GM20431 (cell line): ENCODE data around the gene MED12L.

Experiments
- in situ Hi-C: fragments of 300-500 bp; cut with MseI, MboI; formaldehyde crosslinking; loops from one replicate; pipeline ENCODE4 v1.15.0; 2020; ENCODE audit warnings: low sequenced_read_pairs; ENCODE audit not compliant: unreplicated experiment

Gene MED12L

DNA sequence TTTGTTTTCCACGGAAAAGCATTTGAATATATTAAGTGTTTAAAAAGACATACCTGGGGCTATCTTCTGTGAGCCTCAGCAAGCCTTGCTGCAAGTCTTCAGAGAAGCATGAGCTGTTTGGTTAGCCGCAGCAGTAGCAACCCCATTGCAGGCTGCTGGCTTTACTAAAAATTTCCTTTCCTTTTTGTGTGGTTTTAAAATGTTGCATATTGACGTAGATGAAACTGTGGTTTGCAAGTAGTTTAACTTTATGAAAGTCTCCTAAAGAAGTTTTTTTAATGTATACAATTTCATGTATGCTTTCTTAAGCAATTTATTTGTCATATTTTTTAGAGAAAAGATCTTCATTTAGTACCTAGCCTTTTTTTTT, 117.6 kb downstream of the MED12L start, which contains the start of gene GPR171:
Gene GPR171, minus strand, starts transcription at position 166 of the 370 bp plus-strand sequence. CDS start 3,830 bp downstream, outside the sequence.
- in situ Hi-C loops: no loop called here

DNA sequence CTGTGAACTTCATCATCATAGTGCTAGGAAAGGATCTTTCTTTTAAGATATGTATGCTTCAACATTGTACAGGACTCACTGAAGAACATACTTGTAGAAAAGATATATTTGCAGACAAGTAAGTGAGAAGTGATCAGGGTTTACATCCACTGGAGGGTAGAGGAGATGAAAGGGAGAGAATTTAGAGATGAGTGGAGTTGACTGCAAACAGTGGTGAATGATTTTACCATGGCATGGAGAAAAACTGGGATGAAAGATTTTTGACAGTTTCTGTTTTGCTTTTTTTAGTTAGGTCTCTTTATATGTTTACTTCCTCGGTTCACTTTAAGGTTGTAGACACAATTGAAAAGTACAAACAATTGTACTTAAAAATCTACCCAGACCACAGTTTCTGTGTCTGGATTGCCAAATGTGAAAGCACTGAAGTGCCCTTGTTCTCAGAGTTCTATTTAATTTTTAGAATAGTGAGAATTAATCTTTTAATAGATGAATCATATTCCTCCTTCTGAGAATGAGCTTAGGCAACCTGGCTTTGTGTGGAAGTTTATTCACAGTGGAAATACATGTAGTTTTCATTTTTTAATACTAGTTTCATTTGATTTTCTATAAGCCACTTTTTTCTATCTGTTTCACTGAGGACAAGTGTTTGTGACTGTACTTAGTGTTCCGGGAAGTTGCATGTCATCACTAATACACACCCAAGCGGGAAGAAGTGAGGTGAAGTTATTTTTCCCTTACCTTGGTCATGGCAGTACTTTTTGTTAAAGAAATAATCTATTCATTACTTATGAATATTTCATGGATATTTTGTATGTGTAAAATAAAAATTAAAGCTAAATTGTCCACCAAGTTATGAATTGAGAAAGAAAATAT, 119.3 kb downstream of the MED12L start:
- in situ Hi-C loops: no loop called here

DNA sequence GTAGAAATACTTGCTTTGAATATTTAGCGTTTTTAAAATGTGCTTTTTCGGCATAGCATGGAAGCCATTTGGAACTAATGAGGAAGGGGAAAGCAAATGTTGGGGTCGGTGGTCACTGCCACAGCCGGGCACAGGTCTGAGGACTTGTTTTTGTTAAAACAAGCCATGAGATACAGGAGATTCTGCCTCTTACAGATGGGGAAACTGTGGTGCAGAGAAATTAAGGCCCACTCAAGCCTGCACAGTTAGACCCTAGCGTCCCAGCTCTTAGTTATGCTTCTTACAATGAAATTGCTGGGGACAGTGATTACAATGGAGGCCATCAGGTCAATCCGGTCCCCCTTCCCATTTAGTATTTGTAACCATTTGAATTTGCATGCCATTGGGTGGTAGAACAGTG, 120.0 kb downstream of the MED12L start:
- in situ Hi-C loops: no loop called here

GRCh38 chr3:151206201-151206600, 120.7 kb downstream of the MED12L start:
- in situ Hi-C loops: no loop called here

DNA sequence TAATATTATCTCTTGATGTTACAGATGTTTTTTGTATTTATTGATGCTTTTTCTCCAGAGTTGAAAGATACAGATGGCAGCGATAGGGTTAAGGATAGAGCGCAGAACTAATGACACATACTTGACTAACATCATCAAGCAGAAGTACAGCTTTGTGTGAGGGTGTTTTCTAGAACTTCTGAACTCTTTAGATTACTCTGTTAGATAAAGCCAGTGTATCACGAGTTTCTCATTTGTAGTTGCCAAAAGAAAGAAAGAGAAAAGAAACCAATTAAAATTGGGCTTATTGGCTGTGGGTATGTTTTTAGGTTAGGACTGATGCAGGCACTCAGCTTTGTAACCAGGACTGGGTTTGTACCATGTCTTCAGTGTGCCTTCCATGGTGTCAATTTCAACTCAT, 124.2 kb downstream of the MED12L start:
- in situ Hi-C loops: no loop called here

DNA sequence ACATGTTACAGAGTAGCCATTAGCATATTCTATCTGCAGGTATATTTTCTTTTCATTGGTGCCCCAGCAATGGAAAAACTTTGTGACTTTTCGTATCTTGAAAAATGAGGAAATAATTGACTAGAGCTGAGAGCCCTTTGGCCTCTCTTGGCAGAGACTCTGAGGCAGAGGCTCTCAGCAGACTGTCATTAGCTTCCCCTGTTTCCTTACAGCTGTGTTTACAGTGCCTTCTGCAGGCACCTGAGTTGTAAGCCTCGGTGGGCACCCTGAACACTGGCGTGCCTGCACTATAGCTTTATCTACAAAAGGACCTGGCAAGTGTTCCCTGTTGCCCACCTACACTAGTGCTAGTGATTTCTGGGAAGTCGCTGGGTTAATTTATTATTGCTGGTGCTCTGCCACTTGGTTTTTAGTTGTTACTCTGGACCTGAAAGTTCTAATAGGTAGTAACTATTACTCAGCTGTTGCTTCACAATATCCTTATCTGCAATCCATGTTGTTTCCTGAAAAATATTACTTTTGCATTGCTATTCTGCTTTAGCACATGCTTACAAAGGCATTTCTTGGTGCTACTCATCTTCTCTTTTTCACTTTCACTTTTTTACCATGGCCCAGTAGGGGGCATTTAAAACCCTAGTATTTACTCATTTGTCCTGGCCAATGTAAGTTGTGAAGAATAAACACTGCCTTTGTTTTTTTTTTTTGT, 125.4 kb downstream of the MED12L start:
- in situ Hi-C loops: no loop called here

DNA sequence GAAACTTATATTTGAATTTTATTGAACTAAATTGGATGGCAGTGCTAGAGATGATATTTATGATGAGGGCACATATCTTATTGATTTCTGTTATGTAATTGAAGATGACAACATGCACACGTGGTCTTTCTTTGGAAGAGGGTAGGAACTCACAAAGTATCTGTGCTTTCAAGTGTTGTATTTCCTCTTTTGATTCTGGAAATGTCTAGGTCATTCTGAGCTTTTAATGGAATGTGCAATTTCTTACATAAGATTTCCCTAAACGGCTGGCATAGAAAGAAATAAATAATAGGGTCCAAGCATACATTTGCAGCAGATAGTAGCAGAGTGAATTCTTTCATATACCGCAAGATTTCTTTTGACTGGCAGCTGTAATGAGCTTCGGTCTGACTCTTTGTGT, 127.7 kb downstream of the MED12L start:
- in situ Hi-C loops: no loop called here

DNA sequence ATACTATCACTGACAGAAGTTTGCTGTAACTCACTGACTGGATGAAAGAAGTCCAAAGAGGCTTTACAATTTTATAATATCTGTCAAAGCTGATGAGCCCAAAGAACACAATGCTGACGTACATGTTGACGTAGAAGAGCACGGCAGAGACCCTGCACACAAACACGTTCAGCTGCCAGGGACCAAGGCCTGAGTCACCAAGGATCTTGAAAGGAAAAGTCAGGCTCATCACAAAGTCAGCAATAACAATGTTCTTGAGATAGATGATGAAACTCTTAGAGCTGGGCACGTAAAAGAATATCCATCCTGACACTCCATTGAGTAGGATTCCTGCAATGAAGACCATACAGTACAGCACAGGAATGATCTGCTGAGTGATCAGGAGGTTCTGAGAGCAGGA, 128.4 kb downstream of the MED12L start:
- in situ Hi-C loops: no loop called here

GRCh38 chr3:151214459-151214858, 129.0 kb downstream of the MED12L start:
- in situ Hi-C loops: no loop called here

DNA sequence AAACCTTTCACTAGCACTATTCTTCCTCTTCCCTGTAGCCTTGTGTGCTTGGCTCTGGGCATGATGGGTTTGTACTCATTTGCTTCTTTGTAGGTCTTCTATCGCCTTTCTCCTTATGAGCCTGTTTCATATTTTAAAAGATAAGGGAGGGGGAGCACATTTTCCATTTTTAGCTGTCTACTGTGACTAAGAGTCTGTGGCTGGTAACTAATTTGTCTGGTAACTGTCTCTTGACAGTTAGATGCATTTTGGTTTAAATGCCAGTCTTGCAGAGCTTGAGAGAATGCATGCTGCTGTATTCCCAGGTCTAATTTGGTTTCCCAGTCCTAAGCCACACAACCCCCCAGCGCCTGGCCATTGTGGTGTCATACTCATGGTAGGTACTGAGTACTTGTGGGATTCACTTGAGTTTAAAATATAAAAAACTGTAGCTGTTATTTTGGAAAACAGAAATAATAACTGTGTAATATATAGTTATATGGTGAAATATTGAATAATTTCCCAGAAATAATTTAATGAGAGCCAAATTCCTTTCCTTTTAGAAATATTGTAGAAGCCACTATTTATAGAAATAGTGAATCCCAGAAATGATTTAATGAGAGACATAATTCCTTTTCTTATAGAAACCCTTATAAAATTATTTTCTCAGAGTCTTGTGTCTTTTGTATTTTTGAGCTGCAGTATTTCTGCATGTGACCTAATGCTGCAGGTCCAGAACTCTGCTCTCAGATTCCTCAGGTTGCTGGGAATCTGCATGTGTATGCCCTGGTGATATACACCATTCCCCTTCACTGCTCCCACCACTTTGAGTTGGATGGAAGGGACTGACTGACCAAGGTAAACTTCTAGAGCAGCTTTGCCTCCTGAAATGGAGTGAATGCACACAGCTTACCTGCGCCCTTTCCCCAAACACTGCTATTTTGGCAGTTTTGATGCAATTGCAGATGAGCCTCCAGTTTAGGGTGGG, 131.5 kb downstream of the MED12L start:
- in situ Hi-C loops: no loop called here

DNA sequence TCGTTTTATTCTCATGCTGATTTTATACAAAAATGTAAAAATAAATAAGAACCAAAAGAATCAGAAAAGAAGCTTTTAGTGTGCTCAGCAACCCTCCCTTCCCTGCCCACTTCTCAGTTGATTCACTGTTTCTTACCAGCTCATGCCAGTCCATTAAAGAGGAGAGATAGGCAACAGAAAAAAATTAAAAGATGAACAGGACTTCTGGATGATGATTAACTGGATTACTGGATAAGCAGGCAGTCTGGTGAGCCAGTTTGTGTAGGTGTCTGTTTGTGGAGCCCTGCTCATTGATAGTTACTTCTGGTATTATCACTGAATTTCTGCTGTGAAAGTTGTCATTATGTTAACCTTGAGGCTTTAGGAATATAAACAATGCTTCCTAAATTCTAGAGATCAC, 132.7 kb downstream of the MED12L start:
- in situ Hi-C loops: no loop called here

DNA sequence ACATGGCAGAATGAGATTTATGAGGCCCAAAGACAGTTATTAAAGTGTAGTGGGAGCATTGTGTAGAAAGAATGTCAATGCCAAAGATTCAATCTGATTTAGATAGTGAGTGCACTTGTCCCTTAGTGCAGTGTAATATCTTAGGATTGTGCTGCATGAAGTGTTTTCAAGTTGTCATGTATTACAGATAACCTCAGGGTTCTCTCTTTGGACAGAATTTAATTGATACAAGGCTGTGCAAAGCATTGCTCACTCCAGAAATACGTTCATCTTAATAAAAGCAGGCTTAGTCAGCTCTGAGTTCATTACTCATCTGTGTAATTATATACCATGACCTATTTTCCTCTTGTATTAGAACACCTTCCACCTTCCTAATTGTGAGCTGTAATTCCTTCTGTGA, 133.6 kb downstream of the MED12L start:
- in situ Hi-C loops: no loop called here

GRCh38 chr3:151224268-151224866, 138.9 kb downstream of the MED12L start:
- in situ Hi-C loops: loop anchor here (10.0 kb wide), 1 partner anchor 50 kb away; the partner anchor contains the start of gene P2RY14

- in situ Hi-C loops: loop anchor here (10.0 kb wide), 1 partner anchor 49 kb away; the partner anchor contains the start of gene P2RY14
Observed at GRCh38 chr3:151225040-151225975, 139.8 kb downstream of the MED12L start.

GRCh38 chr3:151226088-151226563, 140.7 kb downstream of the MED12L start:
- in situ Hi-C loops: loop anchor here (10.0 kb wide), 1 partner anchor 49 kb away; the partner anchor contains the start of gene P2RY14

- in situ Hi-C loops: loop anchor here (10.0 kb wide), 1 partner anchor 48 kb away; the partner anchor contains the start of gene P2RY14
Observed at GRCh38 chr3:151226825-151227224, 141.4 kb downstream of the MED12L start.

DNA sequence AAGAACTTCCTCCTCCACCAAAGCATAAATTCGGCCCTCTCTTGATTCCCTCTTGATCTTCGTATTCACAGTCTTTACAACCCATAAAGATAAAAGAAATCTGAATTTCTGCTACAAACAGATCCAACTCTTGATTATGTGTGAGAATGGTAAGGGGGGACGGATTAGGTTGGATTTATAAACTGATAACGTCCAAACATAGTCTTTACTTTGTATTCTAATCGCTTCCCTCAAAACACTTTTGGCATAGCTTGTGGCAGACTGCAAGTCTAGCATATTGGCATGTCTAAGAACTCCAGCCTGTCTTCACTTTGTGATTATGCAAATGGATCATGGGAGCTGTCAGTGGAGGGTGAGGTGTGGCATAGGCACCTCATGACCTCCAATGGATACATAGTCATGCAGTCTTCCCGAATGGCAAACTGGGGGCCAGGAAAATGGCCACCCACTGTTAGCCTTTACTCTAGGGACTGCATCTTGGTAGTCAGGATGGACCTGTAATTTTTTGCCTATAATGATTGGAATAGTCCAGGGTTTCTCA, 141.9 kb downstream of the MED12L start:
- in situ Hi-C loops: loop anchor here (10.0 kb wide), 1 partner anchor 47 kb away; the partner anchor contains the start of gene P2RY14
